ENCODE results near the gene FGF11. TPM values are rescaled to one million over a fixed set of nuclear protein-coding genes. Genes with fewer than 3 reads are reported as not detected.

FGF11 gene
- total RNA-seq, 1 experiment from 2014 or later = not detected

DNA sequence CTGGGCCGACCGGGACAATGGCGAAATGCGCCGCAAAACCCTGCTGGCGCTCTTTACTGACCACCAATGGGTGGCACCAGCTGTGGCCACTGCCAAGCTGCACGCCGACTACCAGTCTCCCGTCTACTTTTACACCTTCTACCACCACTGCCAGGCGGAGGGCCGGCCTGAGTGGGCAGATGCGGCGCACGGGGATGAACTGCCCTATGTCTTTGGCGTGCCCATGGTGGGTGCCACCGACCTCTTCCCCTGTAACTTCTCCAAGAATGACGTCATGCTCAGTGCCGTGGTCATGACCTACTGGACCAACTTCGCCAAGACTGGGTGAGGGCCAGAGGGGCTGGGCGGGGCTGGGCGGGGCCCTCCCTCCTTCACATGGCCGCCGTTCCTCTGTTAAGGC lies 23.5 kb upstream of the FGF11 start:
- no peak for DNase-seq (ENCODE audit: low read depth in 1 of 2, low spot score in 2 of 2)
- no peaks in the 10 kb centered on the region for H3K4me1 ChIP-seq (replicated peaks)
- H3K27me3 ChIP-seq (replicated peaks) = no peaks in the 10 kb centered on the region
- no peak overlapping the region for H3K4me3 ChIP-seq
- H3K9me3 ChIP-seq (replicated peaks) = no peaks in the 10 kb centered on the region
- H3K36me3 ChIP-seq = no peaks in the 10 kb centered on the region
- H3K27ac ChIP-seq = no peak overlapping the region

DNA sequence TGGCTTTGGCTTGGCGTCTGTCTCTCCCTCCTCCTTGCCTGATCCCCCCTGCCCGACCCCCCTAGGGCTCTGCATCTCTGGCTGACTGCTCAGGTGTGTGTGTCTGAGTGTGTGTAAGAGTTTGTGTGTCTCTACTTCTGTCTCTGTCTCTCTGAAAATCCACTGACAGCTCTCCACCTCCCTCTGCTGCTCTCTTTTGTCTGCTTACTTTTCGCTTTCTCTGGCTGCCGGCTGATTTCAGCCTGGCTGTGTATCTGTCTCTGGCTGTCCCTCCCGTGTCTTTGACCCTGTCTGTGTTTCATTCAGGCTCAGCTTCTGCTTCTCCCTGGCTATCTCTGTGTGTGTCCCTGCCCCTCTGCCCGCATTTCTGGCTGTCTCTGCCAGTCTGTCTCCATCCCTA lies 23.0 kb upstream of the FGF11 start:
- Histone ChIP-seq H3K27me3 (replicated peaks) (no peaks in the 10 kb centered on the region), H3K36me3 (no peaks in the 10 kb centered on the region), H3K4me3 (no peak overlapping the region), H3K9me3 (replicated peaks) (no peaks in the 10 kb centered on the region), H3K4me1 (replicated peaks) (no peaks in the 10 kb centered on the region), H3K27ac (no peak overlapping the region)
- no peak for DNase-seq (ENCODE audit: low read depth in 1 of 2, low spot score in 2 of 2)

DNA sequence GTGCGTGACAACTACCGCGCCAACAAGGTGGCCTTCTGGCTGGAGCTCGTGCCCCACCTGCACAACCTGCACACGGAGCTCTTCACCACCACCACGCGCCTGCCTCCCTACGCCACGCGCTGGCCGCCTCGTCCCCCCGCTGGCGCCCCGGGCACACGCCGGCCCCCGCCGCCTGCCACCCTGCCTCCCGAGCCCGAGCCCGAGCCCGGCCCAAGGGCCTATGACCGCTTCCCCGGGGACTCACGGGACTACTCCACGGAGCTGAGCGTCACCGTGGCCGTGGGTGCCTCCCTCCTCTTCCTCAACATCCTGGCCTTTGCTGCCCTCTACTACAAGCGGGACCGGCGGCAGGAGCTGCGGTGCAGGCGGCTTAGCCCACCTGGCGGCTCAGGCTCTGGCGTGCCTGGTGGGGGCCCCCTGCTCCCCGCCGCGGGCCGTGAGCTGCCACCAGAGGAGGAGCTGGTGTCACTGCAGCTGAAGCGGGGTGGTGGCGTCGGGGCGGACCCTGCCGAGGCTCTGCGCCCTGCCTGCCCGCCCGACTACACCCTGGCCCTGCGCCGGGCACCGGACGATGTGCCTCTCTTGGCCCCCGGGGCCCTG lies 22.2 kb upstream of the FGF11 start:
- H3K4me1 ChIP-seq (replicated peaks) = no peaks in the 10 kb centered on the region
- no peak overlapping the region for H3K4me3 ChIP-seq
- no peak overlapping the region for H3K27ac ChIP-seq
- DNase-seq (ENCODE audit: low read depth in 1 of 2, low spot score in 2 of 2) = no peak
- H3K27me3 ChIP-seq (replicated peaks) = no peaks in the 10 kb centered on the region
- H3K36me3 ChIP-seq = no peaks in the 10 kb centered on the region
- H3K9me3 ChIP-seq (replicated peaks) = no peaks in the 10 kb centered on the region

DNA sequence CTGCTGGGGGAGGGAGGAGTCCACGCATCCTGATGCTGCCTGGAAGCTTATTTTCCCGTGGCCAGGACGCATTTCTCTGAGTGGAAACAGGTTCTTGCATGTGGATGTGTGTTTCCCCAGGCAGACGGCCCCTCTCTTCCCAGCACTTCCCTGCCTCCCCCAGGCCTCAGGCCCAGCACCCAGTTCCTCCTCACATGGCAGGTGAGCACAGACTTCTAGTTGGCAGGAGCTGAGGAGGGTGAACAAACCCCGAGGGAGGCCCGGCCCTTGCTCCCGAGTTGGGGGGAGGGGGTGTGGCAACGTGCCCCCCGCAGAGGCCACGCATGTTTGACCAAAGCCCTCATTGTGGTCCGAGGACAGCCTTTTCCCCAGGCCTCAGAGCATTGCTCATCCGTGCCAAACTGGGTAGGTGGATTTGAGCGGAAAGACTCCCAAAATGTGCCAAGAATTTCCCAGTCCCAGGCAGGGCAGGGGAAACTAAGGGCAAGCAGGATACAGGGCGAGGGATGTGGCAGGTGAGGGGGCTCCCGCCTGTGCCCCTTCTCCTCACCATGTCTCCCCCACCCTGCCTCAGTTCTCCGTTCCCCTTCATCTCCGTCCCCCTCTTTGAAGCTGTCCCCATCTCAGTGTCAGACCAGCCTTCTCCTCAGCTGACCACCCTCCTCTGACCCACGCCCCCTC lies 20.7 kb upstream of the FGF11 start:
- no peak overlapping the region for H3K4me3 ChIP-seq
- no peak for DNase-seq (ENCODE audit: low read depth in 1 of 2, low spot score in 2 of 2)
- no peaks in the 10 kb centered on the region for H3K9me3 ChIP-seq (replicated peaks)
- H3K27ac ChIP-seq = no peak overlapping the region
- H3K4me1 ChIP-seq (replicated peaks) = no peaks in the 10 kb centered on the region
- H3K27me3 ChIP-seq (replicated peaks) = no peaks in the 10 kb centered on the region
- H3K36me3 ChIP-seq = no peaks in the 10 kb centered on the region

DNA sequence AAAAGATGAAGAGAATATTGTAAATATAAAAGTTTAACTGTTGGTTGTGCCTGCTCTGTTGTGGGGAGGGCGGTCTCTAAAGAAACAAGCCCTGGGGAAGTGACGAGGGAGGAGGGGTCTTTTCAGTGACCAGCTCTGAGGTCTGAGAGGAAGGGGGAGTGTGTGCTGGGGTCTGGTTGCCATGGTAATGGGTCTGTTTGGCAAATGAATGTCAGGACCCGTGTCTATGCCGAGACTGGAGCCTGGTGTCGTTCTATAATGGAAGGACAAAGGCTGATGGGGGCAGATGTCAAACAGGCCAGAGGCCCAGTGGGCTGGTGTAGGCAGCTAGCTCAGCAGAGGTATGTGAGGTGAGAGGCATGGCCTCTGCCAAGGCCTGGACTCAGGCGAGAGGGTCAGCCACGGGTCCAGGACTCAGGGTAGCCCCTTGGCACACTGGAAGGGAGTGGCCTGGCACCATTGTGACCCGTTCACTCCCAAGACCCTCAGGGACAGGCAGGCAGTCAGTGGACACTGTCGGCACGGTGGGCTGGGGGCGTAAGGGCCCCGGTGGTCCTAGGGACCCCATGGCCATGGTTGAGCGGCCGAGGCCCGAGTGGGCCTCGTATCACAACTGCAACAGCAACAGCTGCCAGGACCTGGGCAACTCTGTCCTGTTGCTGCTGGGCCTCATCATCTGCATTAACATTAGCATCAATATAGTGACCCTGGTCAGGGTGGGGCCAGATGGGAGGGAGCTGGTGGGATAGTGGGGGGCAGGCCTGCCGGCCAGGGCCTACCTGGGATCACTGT lies 19.3 kb upstream of the FGF11 start, which contains the start of gene SPEM1:
Gene SPEM1, plus strand, starts transcription at position 506 of the 792 bp plus-strand sequence. Its CDS starts 61 bp downstream, at position 567.
- Histone ChIP-seq H3K9me3 (replicated peaks) (no peaks in the 10 kb centered on the region), H3K27me3 (replicated peaks) (no peaks in the 10 kb centered on the region), H3K36me3 (no peaks in the 10 kb centered on the region), H3K4me1 (replicated peaks) (no peaks in the 10 kb centered on the region), H3K4me3 (no peak within 1 kb of the TSS), H3K27ac (no peak within 1 kb of the TSS)
- no peak for DNase-seq (ENCODE audit: low read depth in 1 of 2, low spot score in 2 of 2)

DNA sequence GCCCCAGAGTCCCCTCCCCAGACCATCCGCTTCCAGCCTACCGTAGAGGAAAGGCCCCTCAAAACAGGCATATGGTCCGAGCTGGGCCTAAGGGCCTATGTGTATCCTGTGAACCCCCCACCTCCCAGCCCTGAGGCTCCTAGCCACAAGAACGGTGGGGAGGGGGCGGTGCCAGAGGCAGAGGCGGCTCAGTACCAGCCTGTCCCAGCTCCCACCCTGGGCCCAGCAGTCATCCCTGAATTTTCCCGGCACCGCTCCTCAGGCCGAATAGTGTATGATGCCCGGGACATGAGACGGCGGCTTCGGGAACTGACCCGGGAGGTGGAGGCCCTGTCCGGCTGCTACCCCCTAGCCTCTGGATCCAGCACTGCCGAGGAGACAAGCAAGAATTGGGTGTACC lies 18.1 kb upstream of the FGF11 start:
- H3K27me3 ChIP-seq (replicated peaks) = no peaks in the 10 kb centered on the region
- H3K4me1 ChIP-seq (replicated peaks) = no peaks in the 10 kb centered on the region
- H3K9me3 ChIP-seq (replicated peaks) = no peaks in the 10 kb centered on the region
- no peaks in the 10 kb centered on the region for H3K36me3 ChIP-seq
- no peak overlapping the region for H3K4me3 ChIP-seq
- H3K27ac ChIP-seq = no peak overlapping the region
- no peak for DNase-seq (ENCODE audit: low read depth in 1 of 2, low spot score in 2 of 2)

DNA sequence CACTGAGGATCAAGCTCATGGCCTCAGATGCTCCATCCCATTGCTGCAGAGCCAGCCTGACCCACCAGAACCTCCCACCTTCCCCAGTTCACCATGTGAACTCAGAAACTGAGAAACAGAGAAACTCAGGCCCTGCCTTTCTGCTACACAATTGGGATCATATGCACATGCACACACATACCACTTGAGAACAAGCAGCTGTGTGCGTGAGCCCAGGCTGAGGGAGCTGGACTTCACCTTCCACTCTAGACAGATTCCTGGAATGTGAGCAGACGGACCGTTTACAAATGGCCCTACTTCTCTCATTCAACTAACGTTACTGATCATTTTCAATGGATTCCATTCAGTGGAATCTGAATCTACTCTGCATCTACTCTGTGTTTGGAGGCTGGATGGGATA lies 15.6 kb upstream of the FGF11 start:
- Histone ChIP-seq H3K27me3 (replicated peaks) (no peaks in the 10 kb centered on the region), H3K4me3 (no peak overlapping the region), H3K4me1 (replicated peaks) (no peaks in the 10 kb centered on the region), H3K27ac (no peak overlapping the region), H3K36me3 (no peaks in the 10 kb centered on the region), H3K9me3 (replicated peaks) (no peaks in the 10 kb centered on the region)
- no peak for DNase-seq (ENCODE audit: low read depth in 1 of 2, low spot score in 2 of 2)

DNA sequence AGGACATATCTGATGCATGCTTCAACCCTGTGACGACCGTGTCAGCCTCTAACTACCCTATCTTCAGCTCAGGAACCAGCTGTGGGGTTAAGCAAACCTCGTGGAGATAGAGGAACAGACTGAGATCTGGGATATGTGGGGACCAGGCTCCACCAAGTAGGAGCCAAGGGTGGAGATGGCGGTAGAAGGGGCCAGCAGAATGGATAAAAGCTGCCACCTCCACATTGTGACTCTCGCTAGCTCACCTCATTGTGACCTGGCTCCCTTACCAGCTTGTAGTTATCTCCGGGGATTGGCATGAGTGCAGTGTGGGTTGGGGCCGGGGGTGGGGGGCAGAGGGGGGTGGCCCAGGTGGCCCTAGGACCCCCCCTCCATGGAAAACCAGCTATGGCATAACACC lies 14.0 kb upstream of the FGF11 start, which contains the start of gene SPEM2:
Gene SPEM2, plus strand, starts transcription at position 301 of the 400 bp plus-strand sequence. Its CDS starts 73 bp downstream, at position 374.
- Histone ChIP-seq H3K9me3 (replicated peaks) (no peaks in the 10 kb centered on the region), H3K27me3 (replicated peaks) (no peaks in the 10 kb centered on the region), H3K4me3 (no peak within 1 kb of the TSS), H3K27ac (no peak within 1 kb of the TSS), H3K36me3 (no peaks in the 10 kb centered on the region), H3K4me1 (replicated peaks) (no peaks in the 10 kb centered on the region)
- DNase-seq (ENCODE audit: low read depth in 1 of 2, low spot score in 2 of 2) = no peak

DNA sequence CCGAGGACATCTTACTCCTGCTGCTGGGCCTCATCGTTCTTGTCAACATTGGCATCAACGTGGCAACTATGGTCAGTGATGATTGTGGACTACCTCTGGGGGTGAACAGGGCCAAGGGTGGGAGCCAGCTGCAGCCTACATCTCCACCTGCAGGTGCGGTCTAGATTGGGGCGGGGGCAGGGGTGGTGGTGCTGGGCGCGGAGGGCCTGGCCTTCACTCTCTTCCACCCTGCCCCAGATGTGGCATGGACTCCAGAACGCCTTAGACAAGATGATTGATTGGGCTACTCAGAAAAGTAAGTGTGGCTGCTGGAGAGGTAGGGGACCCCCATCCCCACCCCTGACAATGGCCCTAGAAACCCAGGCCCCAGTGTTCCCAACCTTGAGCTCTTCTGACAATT lies 13.6 kb upstream of the FGF11 start:
- DNase-seq (ENCODE audit: low read depth in 1 of 2, low spot score in 2 of 2) = no peak
- no peaks in the 10 kb centered on the region for H3K36me3 ChIP-seq
- H3K4me3 ChIP-seq = no peak overlapping the region
- no peak overlapping the region for H3K27ac ChIP-seq
- no peaks in the 10 kb centered on the region for H3K9me3 ChIP-seq (replicated peaks)
- H3K27me3 ChIP-seq (replicated peaks) = no peaks in the 10 kb centered on the region
- H3K4me1 ChIP-seq (replicated peaks) = no peaks in the 10 kb centered on the region

DNA sequence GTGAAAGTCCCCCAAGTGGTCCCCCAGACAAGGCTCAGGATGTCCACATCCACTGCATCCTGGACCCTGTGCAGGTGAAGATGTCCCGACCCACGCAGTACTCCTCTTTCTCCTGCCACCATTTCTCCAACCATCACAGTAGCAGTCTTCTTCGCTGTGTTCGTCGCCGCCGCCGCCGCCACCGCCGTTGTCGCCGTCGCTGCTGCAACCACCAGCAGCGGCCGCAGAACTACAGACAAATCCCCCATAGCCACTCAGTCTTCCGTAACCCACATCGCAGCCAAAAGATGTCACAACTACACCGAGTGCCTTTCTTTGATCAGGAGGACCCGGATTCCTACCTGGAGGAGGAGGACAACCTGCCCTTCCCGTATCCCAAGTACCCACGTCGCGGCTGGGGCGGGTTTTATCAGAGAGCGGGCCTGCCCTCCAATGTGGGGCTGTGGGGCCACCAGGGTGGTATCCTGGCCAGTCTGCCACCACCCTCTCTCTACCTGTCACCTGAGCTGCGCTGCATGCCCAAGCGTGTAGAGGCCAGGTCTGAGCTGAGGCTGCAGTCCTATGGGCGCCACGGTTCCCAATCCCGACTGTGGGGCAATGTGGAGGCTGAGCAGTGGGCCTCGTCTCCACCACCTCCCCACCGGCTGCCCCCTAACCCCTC lies 13.0 kb upstream of the FGF11 start:
- Histone ChIP-seq H3K9me3 (replicated peaks) (no peaks in the 10 kb centered on the region), H3K36me3 (no peaks in the 10 kb centered on the region), H3K27ac (no peak overlapping the region), H3K4me3 (no peak overlapping the region), H3K27me3 (replicated peaks) (no peaks in the 10 kb centered on the region), H3K4me1 (replicated peaks) (no peaks in the 10 kb centered on the region)
- DNase-seq (ENCODE audit: low read depth in 1 of 2, low spot score in 2 of 2) = no peak

DNA sequence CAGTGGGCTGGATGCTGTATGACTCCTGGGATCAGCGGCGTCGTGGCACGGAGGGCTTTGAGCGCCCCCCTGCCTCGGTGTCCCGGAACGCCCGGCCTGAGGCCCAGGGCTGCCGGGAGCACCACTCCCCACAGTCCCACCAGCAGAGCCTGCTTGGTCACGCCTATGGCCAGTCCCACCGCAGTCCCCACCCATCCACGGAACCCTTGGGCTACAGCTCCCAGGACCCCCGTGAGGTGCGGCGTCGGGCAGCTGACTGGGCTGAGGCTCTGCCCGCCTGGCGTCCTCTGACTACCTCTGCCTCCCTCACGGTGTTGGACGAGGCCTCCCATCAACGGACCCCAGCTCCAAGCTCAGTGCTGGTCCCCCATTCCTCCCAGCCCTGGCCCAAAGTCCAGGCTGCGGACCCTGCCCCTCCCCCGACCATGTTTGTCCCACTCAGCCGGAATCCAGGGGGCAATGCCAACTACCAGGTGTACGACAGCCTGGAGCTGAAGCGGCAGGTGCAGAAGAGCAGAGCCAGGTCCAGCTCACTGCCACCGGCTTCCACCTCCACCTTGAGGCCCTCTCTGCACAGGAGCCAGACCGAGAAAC lies 12.3 kb upstream of the FGF11 start:
- Histone ChIP-seq H3K36me3 (no peaks in the 10 kb centered on the region), H3K9me3 (replicated peaks) (no peaks in the 10 kb centered on the region), H3K27ac (no peak overlapping the region)

DNA sequence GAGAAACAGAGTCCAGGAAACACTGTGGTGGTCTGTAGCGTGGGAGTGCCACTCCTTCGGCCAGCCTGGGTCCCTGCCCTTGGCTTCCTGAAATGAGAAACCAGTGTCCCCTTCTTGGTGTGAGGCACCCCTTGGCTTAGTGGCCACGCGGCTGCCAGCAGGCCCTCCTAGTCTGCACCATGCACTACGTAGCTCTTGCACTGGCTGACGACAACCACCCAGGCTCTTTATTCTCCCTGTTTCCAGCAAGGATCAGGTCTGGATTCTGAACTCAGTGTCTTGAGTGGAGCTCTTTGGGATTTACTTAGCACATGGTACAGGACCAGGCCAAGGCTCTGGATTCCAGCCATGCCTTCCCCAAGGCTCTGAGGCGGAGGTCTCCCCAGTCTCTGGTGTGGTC lies 11.8 kb upstream of the FGF11 start:
- no peaks in the 10 kb centered on the region for H3K36me3 ChIP-seq
- DNase-seq (ENCODE audit: low read depth in 1 of 2, low spot score in 2 of 2) = no peak
- H3K27me3 ChIP-seq (replicated peaks) = no peaks in the 10 kb centered on the region
- no peak overlapping the region for H3K27ac ChIP-seq
- H3K9me3 ChIP-seq (replicated peaks) = no peaks in the 10 kb centered on the region
- no peak overlapping the region for H3K4me3 ChIP-seq
- no peaks in the 10 kb centered on the region for H3K4me1 ChIP-seq (replicated peaks)

More for the DNA sequence above, 12.3 kb upstream of the FGF11 start:
- no peak overlapping the region for H3K4me3 ChIP-seq
- H3K27me3 ChIP-seq (replicated peaks) = no peaks in the 10 kb centered on the region
- no peak for DNase-seq (ENCODE audit: low read depth in 1 of 2, low spot score in 2 of 2)
- no peaks in the 10 kb centered on the region for H3K4me1 ChIP-seq (replicated peaks)

DNA sequence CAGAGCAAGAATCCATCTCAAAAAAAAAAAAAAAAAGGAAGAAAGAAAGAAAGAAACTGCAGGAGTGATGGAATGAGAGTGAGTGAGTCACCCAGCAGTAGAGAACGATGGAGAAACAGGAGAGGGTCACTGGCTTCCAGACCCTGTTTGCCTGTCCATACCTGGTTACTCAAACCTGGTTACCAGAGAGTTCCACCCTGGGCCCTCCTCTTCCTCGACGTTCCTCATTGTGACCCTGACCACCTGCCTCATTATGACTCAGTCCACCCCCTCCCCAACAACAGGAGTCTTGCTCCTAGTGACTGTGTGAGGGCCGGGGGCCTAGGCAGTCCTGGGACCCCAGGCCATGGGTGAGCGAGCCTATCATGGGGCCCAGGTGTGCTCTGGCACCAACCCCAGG lies 10.8 kb upstream of the FGF11 start, which contains the start of gene SPEM3:
Gene SPEM3, plus strand, starts transcription at position 301 of the 400 bp plus-strand sequence. Its CDS starts 46 bp downstream, at position 347.
- H3K4me1 ChIP-seq (replicated peaks) = no peaks in the 10 kb centered on the region
- H3K27me3 ChIP-seq (replicated peaks) = no peaks in the 10 kb centered on the region
- H3K4me3 ChIP-seq = no peak within 1 kb of the TSS
- H3K36me3 ChIP-seq = no peaks in the 10 kb centered on the region
- H3K27ac ChIP-seq = no peak within 1 kb of the TSS
- no peak for DNase-seq (ENCODE audit: low read depth in 1 of 2, low spot score in 2 of 2)
- no peaks in the 10 kb centered on the region for H3K9me3 ChIP-seq (replicated peaks)
